Skeletal muscle satellite cell (primary cell): ENCODE results near the gene CFAP54.
"Not testable (repeated sequence)": the region's sequence is repeated elsewhere in the genome, so short reads cannot be mapped to it uniquely, and the experiment has no call there.

Experiments used
- H3K27me3 ChIP-seq: 2 replicates; pipeline ENCODE4 v1.7.0; 2013; ENCODE audit warnings: low read length; ENCODE audit not compliant: control insufficient read depth, insufficient read depth
- H3K36me3 ChIP-seq: 2 replicates; pipeline ENCODE4 v1.7.0; 2013; ENCODE audit warnings: mild to moderate bottlenecking, control low read depth, low read length; ENCODE audit not compliant: insufficient read depth
- H3K4me1 ChIP-seq: 2 replicates; pipeline ENCODE4 v1.7.0; 2013; ENCODE audit warnings: low read length; ENCODE audit not compliant: control insufficient read depth, insufficient read depth
- H3K4me2 ChIP-seq: 2 replicates; pipeline ENCODE4 v1.7.0; 2013; ENCODE audit warnings: mild to moderate bottlenecking, low read length
- H3K4me3 ChIP-seq: 2 replicates; pipeline ENCODE4 v1.7.0; 2013; ENCODE audit warnings: low read length
- H3K9ac ChIP-seq: 2 replicates; pipeline ENCODE4 v1.7.0; 2013; ENCODE audit warnings: mild to moderate bottlenecking, low read depth, low read length, moderate library complexity
- H3K9me3 ChIP-seq: replicated peaks from 2 replicates; pipeline ENCODE4 v1.7.0; 2013; ENCODE audit warnings: mild to moderate bottlenecking, control low read depth, low read length

CFAP54 gene

DNA sequence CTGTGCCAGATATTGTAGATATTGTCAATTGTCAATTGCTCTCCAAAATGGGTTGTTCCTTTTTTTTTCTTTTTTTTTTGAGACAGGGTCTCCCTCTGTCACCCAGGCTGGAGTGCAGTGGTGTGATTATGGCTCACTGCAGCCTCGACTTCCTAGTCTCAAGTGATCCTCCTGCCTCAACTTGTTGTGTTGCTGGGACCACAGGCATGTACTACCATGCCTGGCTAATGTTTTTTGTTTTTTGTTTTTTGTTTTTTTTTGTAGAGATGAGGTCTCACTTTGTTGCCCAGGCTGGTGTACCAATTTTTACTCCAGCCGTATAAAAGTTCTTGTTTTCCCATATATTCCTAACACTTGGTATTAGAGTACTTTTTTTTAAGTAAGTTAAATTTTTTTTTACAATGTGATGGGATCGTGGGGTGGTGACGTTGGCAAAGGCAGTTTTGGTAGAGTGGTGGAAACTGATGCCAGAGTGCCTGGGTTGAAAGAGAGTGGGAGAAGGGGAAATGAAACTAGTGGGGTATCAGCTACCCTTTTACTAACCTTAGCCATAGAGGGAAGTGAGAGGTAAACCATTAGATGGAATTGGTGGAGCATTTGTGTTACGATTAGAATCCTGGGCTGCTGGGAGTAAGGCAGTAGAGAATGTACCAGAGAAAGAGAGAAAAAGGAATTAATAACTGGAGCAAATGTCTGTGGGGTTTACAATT, 33.0 kb upstream of the CFAP54 start:
- Histone ChIP-seq H3K4me1 (no peaks in the 10 kb centered on the region), H3K36me3 (no peaks in the 10 kb centered on the region), H3K9ac (no peak overlapping the region), H3K4me2 (no peak overlapping the region), H3K4me3 (no peak overlapping the region), H3K9me3 (peaks cover 5% of the 10 kb centered on the region), H3K27me3 (no peaks in the 10 kb centered on the region)

DNA sequence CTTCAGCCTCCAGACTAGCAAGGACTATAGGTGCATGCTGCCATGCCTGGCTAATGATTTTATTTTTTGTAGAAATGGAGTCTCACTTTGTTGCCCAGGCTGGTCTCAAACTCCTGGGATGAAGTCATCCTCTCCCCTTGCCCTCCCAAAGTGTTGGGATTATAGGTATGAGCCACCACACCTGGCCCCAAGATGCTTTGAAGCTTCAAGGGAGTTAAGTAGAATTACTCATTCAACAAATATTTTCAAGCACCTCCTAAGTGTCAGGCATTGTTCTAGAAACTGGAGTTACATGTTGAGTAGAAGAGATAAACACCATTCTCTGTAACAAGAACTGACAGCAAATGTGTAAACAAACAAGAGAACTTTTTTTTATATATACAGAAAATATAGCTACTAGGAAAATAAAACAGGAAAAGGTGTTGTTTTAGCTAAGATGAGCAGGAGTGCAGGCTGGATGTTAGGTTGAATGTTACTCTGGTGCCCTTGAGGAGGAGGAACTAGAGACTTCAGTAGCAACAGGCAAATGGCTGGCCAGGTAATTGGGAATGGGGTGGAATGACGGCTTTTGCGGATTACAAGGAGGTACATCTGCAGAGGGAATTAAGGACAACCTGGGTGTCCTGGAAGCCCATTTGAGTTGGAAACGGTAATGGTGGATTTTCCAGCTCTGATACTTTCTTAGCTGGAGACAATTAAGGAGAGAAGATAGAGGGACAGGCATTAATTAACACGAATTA, 32.0 kb upstream of the CFAP54 start:
- no peak overlapping the region for H3K9ac ChIP-seq
- no peak overlapping the region for H3K4me2 ChIP-seq
- no peak overlapping the region for H3K4me3 ChIP-seq
- no peaks in the 10 kb centered on the region for H3K36me3 ChIP-seq
- H3K4me1 ChIP-seq, result no peaks in the 10 kb centered on the region
- no peaks in the 10 kb centered on the region for H3K27me3 ChIP-seq
- H3K9me3 ChIP-seq, result no peaks in the 10 kb centered on the region

DNA sequence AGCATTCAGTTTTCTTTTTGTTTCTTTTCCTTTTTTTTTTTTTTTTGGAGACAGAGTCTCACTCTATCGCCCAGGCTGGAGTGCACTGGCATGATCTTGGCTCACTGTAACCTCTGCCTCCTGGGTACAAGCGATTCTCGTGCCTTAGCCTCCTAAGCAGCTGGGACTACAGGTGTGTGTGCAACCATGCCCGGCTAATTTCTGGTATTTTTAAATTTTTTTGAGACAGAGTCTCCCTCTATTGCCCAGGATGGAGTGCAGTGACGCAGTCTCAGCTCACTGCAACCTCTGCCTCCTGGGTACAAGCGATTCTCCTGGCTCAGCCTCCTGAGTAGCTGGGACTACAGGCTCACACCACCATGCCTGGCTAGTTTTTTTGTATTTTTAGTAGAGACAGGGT, 30.1 kb upstream of the CFAP54 start:
- H3K9ac ChIP-seq, H3K4me3 ChIP-seq, H3K4me2 ChIP-seq: not testable (repeated sequence)

DNA sequence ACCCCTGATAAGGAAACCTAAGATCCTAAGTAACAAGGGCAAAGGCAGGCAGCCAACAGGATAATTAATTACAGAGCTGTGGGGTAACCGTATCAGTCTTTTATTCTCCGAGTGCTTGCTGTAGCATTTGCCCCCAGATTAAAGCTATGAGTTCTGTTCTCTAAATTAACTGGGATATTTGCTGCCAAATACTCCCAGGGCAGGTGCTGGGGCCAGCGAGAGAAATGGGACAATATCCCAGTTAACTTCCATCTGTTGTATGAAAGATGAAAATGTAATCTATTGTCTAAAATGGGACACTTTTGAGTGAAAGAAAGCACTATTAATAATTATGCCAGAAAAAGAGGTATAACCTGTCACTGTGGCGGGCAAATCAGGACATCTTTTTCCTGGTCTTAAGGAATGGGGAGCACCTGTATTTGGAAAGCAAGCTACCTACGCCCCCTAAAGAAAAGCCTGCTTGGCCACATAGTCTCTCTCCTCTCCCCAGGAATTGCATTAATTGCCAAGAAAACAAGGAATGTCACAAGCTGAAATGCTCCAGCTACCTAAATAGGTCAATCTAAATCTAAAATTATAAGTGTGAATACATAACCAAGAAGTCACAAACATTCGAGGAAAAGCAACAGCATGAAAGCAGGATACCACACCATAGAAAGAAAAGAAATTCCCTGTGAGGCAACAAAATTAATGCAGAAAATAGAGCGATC, 26.7 kb upstream of the CFAP54 start:
- no peak overlapping the region for H3K4me2 ChIP-seq
- H3K27me3 ChIP-seq, result no peaks in the 10 kb centered on the region
- H3K4me1 ChIP-seq, result peaks cover 6% of the 10 kb centered on the region
- H3K9me3 ChIP-seq, result no peaks in the 10 kb centered on the region
- H3K9ac ChIP-seq, result no peak overlapping the region
- H3K4me3 ChIP-seq, result no peak overlapping the region
- no peaks in the 10 kb centered on the region for H3K36me3 ChIP-seq

More for the DNA sequence above, 30.1 kb upstream of the CFAP54 start:
- not testable (repeated sequence) for H3K9me3 ChIP-seq, H3K4me1 ChIP-seq, H3K36me3 ChIP-seq, H3K27me3 ChIP-seq

DNA sequence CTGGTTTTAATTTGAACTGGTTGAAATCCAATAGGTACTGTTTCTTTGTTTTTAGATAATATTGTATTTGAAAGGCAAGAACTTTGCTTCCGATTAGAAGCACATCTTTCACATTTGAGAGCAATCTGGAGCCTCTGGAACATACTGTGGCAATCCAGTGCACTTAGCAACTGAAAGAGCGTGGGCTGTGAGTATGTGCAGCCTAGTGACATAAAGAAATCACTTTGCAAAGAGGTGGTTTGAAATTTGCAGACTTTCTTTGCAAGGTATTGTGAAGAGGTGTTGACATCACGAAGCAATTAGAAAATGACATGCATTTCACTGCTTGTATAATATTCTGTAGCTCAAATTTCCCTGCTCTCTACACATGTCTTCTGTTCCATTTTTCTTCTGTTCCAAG, 23.5 kb upstream of the CFAP54 start:
- Histone ChIP-seq H3K4me3 (no peak overlapping the region), H3K27me3 (no peaks in the 10 kb centered on the region), H3K4me1 (peaks cover 6% of the 10 kb centered on the region), H3K9me3 (no peaks in the 10 kb centered on the region), H3K9ac (no peak overlapping the region), H3K36me3 (no peaks in the 10 kb centered on the region), H3K4me2 (no peak overlapping the region)

DNA sequence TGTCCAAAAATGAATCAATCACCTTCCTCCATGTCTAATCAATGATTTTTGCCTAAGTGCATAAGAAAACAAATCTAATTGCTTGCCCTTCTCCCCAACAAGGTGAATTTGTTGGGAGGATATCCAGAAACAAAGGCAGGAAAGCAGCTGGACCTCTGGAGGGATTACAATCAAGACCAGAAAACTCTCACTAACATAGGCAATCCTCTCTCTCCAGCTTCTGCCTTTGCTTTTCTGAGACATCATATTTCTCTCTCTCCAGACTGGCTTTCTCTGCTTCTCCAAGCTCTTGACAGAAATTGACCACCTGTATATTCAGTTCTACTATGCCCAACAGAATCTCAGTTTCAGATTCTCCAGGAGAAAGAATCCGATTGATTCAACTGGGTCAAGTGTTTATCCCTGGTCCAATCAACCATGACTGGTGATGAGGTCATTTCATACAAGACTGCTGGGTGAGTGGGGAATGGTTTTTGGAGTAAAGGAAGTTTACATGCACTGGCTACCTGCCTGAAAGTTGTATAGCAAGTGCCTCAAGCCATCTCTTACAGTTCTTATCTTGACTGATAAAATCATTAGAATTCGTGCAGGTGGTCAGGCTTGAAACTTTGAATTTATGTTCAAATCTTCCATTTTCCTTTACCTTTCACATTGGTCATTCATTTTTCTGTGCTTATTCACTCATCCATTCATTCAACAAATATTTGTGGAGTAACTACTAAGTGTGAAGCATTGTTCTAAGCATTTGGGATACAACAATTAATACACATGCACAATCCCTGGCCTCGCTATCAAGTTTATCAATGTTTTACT, 22.2 kb upstream of the CFAP54 start:
- Histone ChIP-seq H3K4me3 (no peak overlapping the region), H3K9me3 (no peaks in the 10 kb centered on the region), H3K27me3 (no peaks in the 10 kb centered on the region), H3K4me2 (no peak overlapping the region), H3K4me1 (peaks cover 18% of the 10 kb centered on the region), H3K9ac (no peak overlapping the region), H3K36me3 (no peaks in the 10 kb centered on the region)

DNA sequence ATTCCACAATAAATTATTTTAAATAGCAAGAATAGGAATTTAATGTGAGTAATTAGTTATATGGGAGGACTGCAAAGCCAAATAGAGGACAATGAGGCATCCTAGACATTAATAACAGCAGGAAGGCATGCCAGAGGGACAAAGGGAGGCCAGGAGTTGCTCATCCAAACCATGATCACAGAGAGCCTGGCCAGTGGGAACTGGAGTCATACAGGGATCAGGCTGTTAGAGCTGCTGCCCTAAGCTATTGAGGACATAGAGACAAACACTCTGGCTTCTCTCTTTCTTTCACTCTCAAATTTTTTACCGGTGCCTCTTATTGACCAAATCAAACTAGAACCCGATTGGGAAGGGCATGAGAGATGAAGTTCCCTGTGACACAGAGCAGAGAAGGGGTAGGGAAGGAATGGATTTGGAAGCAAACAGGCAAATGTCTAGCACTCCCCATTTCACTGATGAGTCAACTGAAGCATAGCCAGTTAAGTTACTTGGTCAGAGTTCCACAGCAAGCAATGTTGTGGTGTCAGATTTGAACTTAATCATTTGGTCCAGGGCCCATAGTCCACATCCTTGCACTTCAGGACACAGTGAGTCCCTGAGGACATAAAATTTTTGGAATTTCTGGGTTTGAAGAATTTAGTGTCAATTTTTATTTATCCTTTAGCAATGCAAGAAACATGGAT, 17.9 kb upstream of the CFAP54 start:
- Histone ChIP-seq H3K9ac (peak overlapping the region; percentile 18), H3K36me3 (no peaks in the 10 kb centered on the region), H3K4me2 (peak overlapping the region; percentile 27), H3K4me1 (peaks cover 25% of the 10 kb centered on the region), H3K9me3 (no peaks in the 10 kb centered on the region), H3K27me3 (no peaks in the 10 kb centered on the region), H3K4me3 (no peak overlapping the region)

DNA sequence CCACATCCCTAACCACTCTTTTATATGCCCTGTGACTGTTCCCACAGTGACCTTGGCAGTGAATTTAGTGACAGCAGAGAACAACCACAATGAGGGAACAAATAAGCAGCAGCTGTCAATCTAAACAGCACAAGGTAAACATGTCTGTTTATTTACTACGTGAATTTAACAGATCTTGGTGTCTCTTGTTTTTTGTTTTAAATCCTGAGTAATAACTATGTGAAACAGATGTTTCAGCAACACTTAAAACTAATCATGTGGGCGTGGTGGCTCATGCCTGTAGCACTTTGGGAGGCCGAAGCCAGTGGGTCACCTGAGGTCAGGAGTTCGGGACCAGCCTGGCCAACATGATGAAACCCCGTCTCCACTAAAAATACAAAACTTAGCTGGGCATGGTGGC, 17.0 kb upstream of the CFAP54 start:
- H3K4me2 ChIP-seq, result no peak overlapping the region
- no peak overlapping the region for H3K4me3 ChIP-seq
- no peaks in the 10 kb centered on the region for H3K9me3 ChIP-seq
- H3K4me1 ChIP-seq, result peaks cover 20% of the 10 kb centered on the region
- H3K27me3 ChIP-seq, result no peaks in the 10 kb centered on the region
- H3K9ac ChIP-seq, result no peak overlapping the region
- no peaks in the 10 kb centered on the region for H3K36me3 ChIP-seq

DNA sequence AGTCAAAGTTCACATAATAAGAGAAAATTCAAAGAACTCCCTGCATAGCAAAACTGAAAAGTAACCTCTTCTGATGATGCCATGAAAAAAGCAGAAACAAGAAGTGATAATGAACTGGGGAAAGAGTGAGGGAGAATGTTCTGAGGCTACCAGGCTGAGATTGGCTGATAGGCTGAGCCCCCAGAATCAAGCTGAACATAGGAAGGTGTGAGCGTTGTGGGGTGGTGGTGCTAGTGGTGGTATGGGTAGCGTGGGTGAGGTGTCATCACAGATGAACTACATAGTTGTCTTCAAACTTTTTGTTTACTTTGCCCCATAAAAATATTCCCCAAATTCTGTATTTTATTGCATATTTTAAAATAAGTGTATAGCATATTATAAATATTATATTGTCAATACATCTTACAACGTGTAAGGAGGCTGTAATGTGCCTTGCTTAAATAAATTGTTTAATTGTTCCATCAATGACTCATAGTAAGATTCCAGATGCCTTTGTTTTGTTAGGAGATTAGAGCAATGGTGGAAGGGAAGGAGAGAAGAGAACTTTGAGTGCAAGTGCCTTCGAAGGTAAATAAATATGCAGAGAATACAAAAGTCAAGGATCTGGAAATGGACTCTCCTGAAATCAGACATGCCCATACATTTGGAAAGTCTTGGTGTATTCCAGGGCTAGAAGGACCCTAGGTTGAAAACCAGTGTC, 15.8 kb upstream of the CFAP54 start:
- no peak overlapping the region for H3K4me2 ChIP-seq
- no peaks in the 10 kb centered on the region for H3K27me3 ChIP-seq
- no peaks in the 10 kb centered on the region for H3K9me3 ChIP-seq
- H3K4me1 ChIP-seq, result peaks cover 19% of the 10 kb centered on the region
- no peak overlapping the region for H3K4me3 ChIP-seq
- no peaks in the 10 kb centered on the region for H3K36me3 ChIP-seq
- no peak overlapping the region for H3K9ac ChIP-seq

DNA sequence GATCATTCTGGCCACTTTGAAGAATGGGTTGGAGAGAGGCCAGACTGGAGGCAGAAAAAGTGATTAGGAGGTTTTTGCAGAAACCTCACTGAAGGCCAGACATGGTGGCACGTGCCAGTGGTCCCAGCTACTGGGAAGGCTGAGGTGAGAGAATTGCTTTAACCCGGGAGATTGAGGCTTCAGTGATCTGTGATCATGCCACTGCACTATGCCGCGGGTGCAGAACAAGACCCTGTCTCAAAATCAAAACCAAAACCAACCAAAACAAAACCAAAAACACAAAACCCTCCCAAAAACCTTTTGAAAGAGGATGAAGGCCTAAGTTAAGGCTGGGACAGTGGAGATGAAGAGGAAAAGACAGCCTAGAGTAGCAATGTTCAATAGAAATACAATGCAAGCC, 15.2 kb upstream of the CFAP54 start:
- Histone ChIP-seq H3K4me1 (peaks cover 19% of the 10 kb centered on the region), H3K4me2 (no peak overlapping the region), H3K9me3 (no peaks in the 10 kb centered on the region), H3K4me3 (no peak overlapping the region), H3K9ac (no peak overlapping the region), H3K27me3 (no peaks in the 10 kb centered on the region), H3K36me3 (no peaks in the 10 kb centered on the region)
